Adrenal gland (tissue), 12 donors: ENCODE measurements around the gene BTBD9. TPM values are rescaled to one million over a fixed set of nuclear protein-coding genes. Genes with fewer than 3 reads are reported as not detected.

Experiments used
- DNase-seq, 7 donors: peaks; one replicate each; pipeline ENCODE4 v3.0.0-alpha.2; 2019 to 2020
- H3K27ac ChIP-seq, 5 donors: fragments of 200-600 bp; sonication (generic) in 4 of 5; 1 replicate in 3 of 5; 2 replicates in 2 of 5; pipeline versions ENCODE4 v1.5.1 to v1.8.0; 2016 to 2020; ENCODE audit warnings: mild to moderate bottlenecking in 1 of 5
- H3K27me3 ChIP-seq: fragments of 200-600 bp; 2 replicates; pipeline ENCODE4 v1.8.0; 2021
- H3K36me3 ChIP-seq, 2 donors: fragments of 200-600 bp; replicated peaks in 1 of 2; 1 replicate in 1 of 2; 2 replicates in 1 of 2; pipeline versions ENCODE4 v1.5.1 to v1.8.0; 2018 to 2022
- H3K4me1 ChIP-seq, 2 donors: fragments of 200-600 bp; replicated peaks in 1 of 2; 1 replicate in 1 of 2; 2 replicates in 1 of 2; pipeline versions ENCODE4 v1.5.1 to v1.8.0; 2018 to 2021
- H3K4me3 ChIP-seq, 4 donors: fragments of 200-600 bp; sonication (generic) in 3 of 4; one replicate each; pipeline ENCODE4 v1.5.1; 2016 to 2018
- H3K9me3 ChIP-seq, 3 donors: fragments of 200-600 bp; sonication (generic) in 1 of 3; replicated peaks in 1 of 3; 1 replicate in 2 of 3; 2 replicates in 1 of 3; pipeline versions ENCODE4 v1.5.1 to v1.8.0; 2016 to 2021
- POLR2A ChIP-seq, 2 donors: fragments of 450-650 bp; IDR thresholded peaks; one replicate each; pipeline ENCODE4 v1.6.1; 2017; ENCODE audit warnings: antibody characterized with exemption in 2 of 2, mild to moderate bottlenecking in 2 of 2, moderate library complexity in 1 of 2
- WGBS, 4 donors: extraction: QIAGEN DNeasy Blood & Tissue Kit in 2 of 4; methylation state at CpG; one replicate each; pipeline versions ENCODE4 v1.1.5 to v1.1.7; 2013 to 2017; 5-methylcytosine and 5-hydroxymethylcytosine counted together
- intact Hi-C, 2 donors: fragments of 100-400 bp; cut with DNase I; formaldehyde crosslinking; loops; one replicate each; pipeline versions ENCODE4 v1.14.1 to v1.15.0; 2022 to 2023
- polyA plus RNA-seq, 3 donors: library from polyadenylated mRNA; stranded (reverse); fragments of 200-250 nt in 2 of 3; fragments of 350-450 nt in 1 of 3; fragmentation: Illumina TruSeq in 1 of 3; extraction: RNeasy Lipid Tissue Mini Kit (QIAGEN cat#74804) in 1 of 3; gene quantifications; one replicate each; pipeline ENCODE4 v1.2.3, GENCODE V29; 2013 to 2014
- total RNA-seq, 9 donors: library from RNA; depleted of rRNA in 4 of 9; stranded (reverse); fragments of >200 nt in 4 of 9; fragments of 120-200 nt in 1 of 9; fragmentation: NEBNext Ultra II Directional in 1 of 9; extraction: Animal tissue kit (Norgen Biotek cat#: 25700) in 1 of 9; gene quantifications; one replicate each; pipeline versions ENCODE4 v1.1.0 to v1.2.4, GENCODE V29; 2013 to 2023
- TF ChIP-seq, protein P1 (sequence below), 6 experiments: fragments of 450-650 bp in 4 of 6; fragments of 200-600 bp in 2 of 6; sonication (generic) in 1 of 6; IDR thresholded peaks; 1 replicate in 5 of 6; 2 replicates in 1 of 6; pipeline versions ENCODE4 v1.5.1 to v1.8.0; 2016 to 2021; ENCODE audit warnings: antibody characterized with exemption in 6 of 6, mild to moderate bottlenecking in 2 of 6, moderate library complexity in 1 of 6
- donor health status: healthy with polysubstance abuse.
- donor health status: Bipolar disorder and iron deficiency.
- donor health status: DM: yes; HTN: yes; CAD: no.
- donor health status: DM: no; HTN: no; CAD: no.
- donor health status: DM: no; HTN: no; CAD: no.
- donor health status: DM: yes; HTN: yes; CAD: no.

Gene BTBD9
- total and polyA plus RNA-seq, 12 donors, result 2.4 to 29.6 (median 18.1) TPM

GRCh38 chr6:38476888-38477287 lies 162.8 kb downstream of the BTBD9 start:
- intact Hi-C loops, result no loop called here
- DNase-seq, result no peak
- no peaks in the 10 kb centered on the region for H3K36me3 ChIP-seq
- no peak overlapping the region for H3K4me3 ChIP-seq
- WGBS, 4 donors, result 94 to 100% (median 97%) methylated on average over 1 of the region's 1 CpG
- TF ChIP-seq POLR2A (IDR thresholded peaks at IDR 0.05), result no peak
- TF ChIP-seq, protein P1, sequence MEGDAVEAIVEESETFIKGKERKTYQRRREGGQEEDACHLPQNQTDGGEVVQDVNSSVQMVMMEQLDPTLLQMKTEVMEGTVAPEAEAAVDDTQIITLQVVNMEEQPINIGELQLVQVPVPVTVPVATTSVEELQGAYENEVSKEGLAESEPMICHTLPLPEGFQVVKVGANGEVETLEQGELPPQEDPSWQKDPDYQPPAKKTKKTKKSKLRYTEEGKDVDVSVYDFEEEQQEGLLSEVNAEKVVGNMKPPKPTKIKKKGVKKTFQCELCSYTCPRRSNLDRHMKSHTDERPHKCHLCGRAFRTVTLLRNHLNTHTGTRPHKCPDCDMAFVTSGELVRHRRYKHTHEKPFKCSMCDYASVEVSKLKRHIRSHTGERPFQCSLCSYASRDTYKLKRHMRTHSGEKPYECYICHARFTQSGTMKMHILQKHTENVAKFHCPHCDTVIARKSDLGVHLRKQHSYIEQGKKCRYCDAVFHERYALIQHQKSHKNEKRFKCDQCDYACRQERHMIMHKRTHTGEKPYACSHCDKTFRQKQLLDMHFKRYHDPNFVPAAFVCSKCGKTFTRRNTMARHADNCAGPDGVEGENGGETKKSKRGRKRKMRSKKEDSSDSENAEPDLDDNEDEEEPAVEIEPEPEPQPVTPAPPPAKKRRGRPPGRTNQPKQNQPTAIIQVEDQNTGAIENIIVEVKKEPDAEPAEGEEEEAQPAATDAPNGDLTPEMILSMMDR (IDR thresholded peaks at IDR 0.05), result no peak
- no peaks in the 10 kb centered on the region for H3K27me3 ChIP-seq
- no peaks in the 10 kb centered on the region for H3K4me1 ChIP-seq
- no peak overlapping the region for H3K27ac ChIP-seq
- H3K9me3 ChIP-seq, result no peaks in the 10 kb centered on the region

GRCh38 chr6:38476141-38476540 lies 163.6 kb downstream of the BTBD9 start:
- Histone ChIP-seq H3K27me3 (no peaks in the 10 kb centered on the region), H3K4me3 (no peak overlapping the region), H3K27ac (no peak overlapping the region), H3K36me3 (no peaks in the 10 kb centered on the region), H3K4me1 (no peaks in the 10 kb centered on the region), H3K9me3 (no peaks in the 10 kb centered on the region)
- TF ChIP-seq POLR2A (IDR thresholded peaks at IDR 0.05), result no peak
- TF ChIP-seq, protein P1 (IDR thresholded peaks at IDR 0.05), result no peak
- intact Hi-C loops, result no loop called here
- no peak for DNase-seq
- WGBS, 4 donors, result 96 to 98% (median 97%) methylated on average over 1 of the region's 1 CpG

- intact Hi-C loops, result no loop called here
- TF ChIP-seq, protein P1 (IDR thresholded peaks at IDR 0.05), result no peak
- no peak for TF ChIP-seq POLR2A (IDR thresholded peaks at IDR 0.05)
- Histone ChIP-seq H3K9me3 (no peaks in the 10 kb centered on the region), H3K4me3 (no peak overlapping the region), H3K27ac (no peak overlapping the region), H3K27me3 (no peaks in the 10 kb centered on the region), H3K4me1 (no peaks in the 10 kb centered on the region), H3K36me3 (no peaks in the 10 kb centered on the region)
- 97 to 99% (median 98%) methylated on average over 3 of the region's 3 CpGs for WGBS, 4 donors
- no peak for DNase-seq
These were observed 169.2 kb downstream of the BTBD9 start for GRCh38 chr6:38470548-38470947.

GRCh38 chr6:38467566-38467965 lies 172.2 kb downstream of the BTBD9 start:
- Histone ChIP-seq H3K9me3 (no peaks in the 10 kb centered on the region), H3K27me3 (no peaks in the 10 kb centered on the region), H3K36me3 (no peaks in the 10 kb centered on the region), H3K4me3 (no peak overlapping the region), H3K27ac (no peak overlapping the region), H3K4me1 (no peaks in the 10 kb centered on the region)
- DNase-seq, result no peak
- WGBS, 4 donors, result 82 to 93% (median 89%) methylated on average over 3 of the region's 3 CpGs
- intact Hi-C loops, result no loop called here
- TF ChIP-seq POLR2A (IDR thresholded peaks at IDR 0.05), result no peak
- TF ChIP-seq, protein P1 (IDR thresholded peaks at IDR 0.05), result no peak
